Measurements from ENCODE around the gene CRX.
"Not testable (repeated sequence)": the region's sequence is repeated elsewhere in the genome, so short reads cannot be mapped to it uniquely, and the experiment has no call there.

- not testable (repeated sequence) for TF ChIP-seq EZH2 (IDR thresholded peaks at IDR 0.05); POLR2AphosphoS5 (IDR thresholded peaks at IDR 0.05; ENCODE audit: borderline replicate concordance, low read depth, low read length); FOXP2 (optimal IDR thresholded peaks at IDR 0.05; ENCODE audit: control extremely low read depth, extremely low read length, insufficient read depth)
Observed at GRCh38 chr19:47803671-47804070, 18.1 kb upstream of the CRX start.

Data from SK-N-MC (cell line).